Smooth muscle cell (in vitro differentiated cells): ENCODE results near the gene MR1. TPM values are rescaled to one million over a fixed set of nuclear protein-coding genes. Genes with fewer than 3 reads are reported as not detected.

ENCODE experiments used
- DNase-seq: peaks from one replicate; lab custom pipeline; 2025; ENCODE audit not compliant: unreplicated experiment; lab: John Stamatoyannopoulos, UW
- H2AFZ ChIP-seq: fragments of 200-600 bp; sonication (generic); 2 replicates; pipeline ENCODE4 v1.6.0; 2016; ENCODE audit warnings: antibody characterized with exemption, low read depth, mild to moderate bottlenecking
- H3F3A ChIP-seq: fragments of 200-600 bp; sonication (generic); 2 replicates; pipeline ENCODE4 v1.6.0; 2017; ENCODE audit warnings: antibody characterized with exemption, low read depth
- H3K27ac ChIP-seq: fragments of 200-600 bp; sonication (generic); 2 replicates; pipeline ENCODE4 v1.5.1; 2016; ENCODE audit warnings: low read depth, mild to moderate bottlenecking
- H3K27me3 ChIP-seq: fragments of 200-600 bp; sonication (generic); 2 replicates; pipeline ENCODE4 v1.6.1; 2016; ENCODE audit warnings: low read depth, mild to moderate bottlenecking
- H3K36me3 ChIP-seq: fragments of 200-600 bp; sonication (generic); 2 replicates; pipeline ENCODE4 v1.5.1; 2016; ENCODE audit warnings: low read depth
- H3K4me1 ChIP-seq: fragments of 200-600 bp; sonication (generic); 2 replicates; pipeline ENCODE4 v1.5.1; 2016; ENCODE audit warnings: low read depth
- H3K4me2 ChIP-seq: fragments of 200-600 bp; sonication (generic); 2 replicates; pipeline ENCODE4 v1.6.0; 2016; ENCODE audit warnings: mild to moderate bottlenecking
- H3K4me3 ChIP-seq: fragments of 200-600 bp; sonication (generic); 2 replicates; pipeline ENCODE4 v1.5.1; 2016; ENCODE audit warnings: mild to moderate bottlenecking
- H3K79me2 ChIP-seq: fragments of 200-600 bp; sonication (generic); 2 replicates; pipeline ENCODE4 v1.6.0; 2016; ENCODE audit warnings: low read depth, mild to moderate bottlenecking
- H3K9ac ChIP-seq: fragments of 200-600 bp; sonication (generic); 2 replicates; pipeline ENCODE4 v1.6.0; 2016; ENCODE audit warnings: low read depth
- H3K9me3 ChIP-seq: fragments of 200-600 bp; sonication (generic); replicated peaks from 2 replicates; pipeline ENCODE4 v1.5.1; 2016; ENCODE audit warnings: low read depth
- H4K20me1 ChIP-seq: fragments of 200-600 bp; sonication (generic); 2 replicates; pipeline ENCODE4 v1.6.0; 2016; ENCODE audit warnings: low read depth
- WGBS: methylation state at CpG from one replicate; pipeline ENCODE4 v1.1.7; 2016; ENCODE audit warnings: low lambda C conversion rate; 5-methylcytosine and 5-hydroxymethylcytosine counted together
- polyA plus RNA-seq: library from polyadenylated mRNA; unstranded; fragments of >200 nt; fragmentation: Nextera tagmentation; extraction: Ambion mirVana; gene quantifications from 2 replicates; pipeline ENCODE4 v1.2.1, GENCODE V29; 2016
- total RNA-seq: library from RNA; depleted of rRNA; stranded (reverse); fragments of >200 nt; gene quantifications from 2 replicates; pipeline ENCODE4 v1.2.3, GENCODE V29; 2014
- TF ChIP-seq, protein P1 (sequence below): fragments of 200-600 bp; sonication (generic); IDR thresholded peaks from 2 replicates; pipeline ENCODE4 v1.5.1; 2017; ENCODE audit warnings: borderline replicate concordance, mild to moderate bottlenecking, antibody characterized with exemption; ENCODE audit not compliant: insufficient read depth, poor library complexity, severe bottlenecking

MR1 gene
- total and polyA plus RNA-seq, 2 experiments from 2014 or later = 0.26 to 2.1 TPM

DNA sequence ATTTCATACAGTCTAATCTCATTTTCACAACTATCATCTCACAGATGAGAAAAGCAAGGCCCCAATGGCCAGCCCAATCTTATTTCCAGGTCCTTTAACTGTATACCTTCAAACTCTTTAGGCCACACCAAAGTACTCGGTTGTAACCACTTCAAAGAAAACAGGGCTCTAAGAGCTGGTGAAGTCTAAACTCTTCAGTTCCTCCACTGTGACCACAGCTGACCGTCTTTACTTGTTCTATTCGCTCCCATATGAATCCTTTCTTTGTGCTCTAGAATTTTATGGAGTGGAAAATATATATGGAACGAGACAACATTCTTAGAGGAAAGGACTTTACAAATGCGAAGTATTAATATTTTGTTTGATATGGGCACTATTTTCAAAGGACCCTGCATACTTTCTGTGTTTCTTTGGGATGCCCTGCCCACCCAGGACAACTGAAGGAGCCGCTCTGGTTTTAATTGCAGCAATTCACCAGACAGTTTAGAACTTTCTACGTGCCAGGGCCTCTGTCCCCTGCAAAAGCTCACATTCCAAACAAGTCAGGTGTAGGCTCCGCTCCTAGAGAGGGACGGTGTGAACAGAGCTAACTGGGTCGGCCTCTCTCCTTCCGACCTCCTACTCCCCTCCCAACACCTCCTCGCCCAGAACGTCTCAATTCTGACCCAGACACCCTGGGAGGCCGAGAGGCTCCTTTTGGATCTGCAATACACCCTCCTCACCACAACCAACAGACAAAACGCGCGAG is 70.4 kb downstream of the MR1 start:
- DNase-seq = no peak
- H3K27ac ChIP-seq = peak overlapping the region; percentile 93
- peaks cover 21% of the 10 kb centered on the region for H3F3A ChIP-seq
- TF ChIP-seq, protein P1, sequence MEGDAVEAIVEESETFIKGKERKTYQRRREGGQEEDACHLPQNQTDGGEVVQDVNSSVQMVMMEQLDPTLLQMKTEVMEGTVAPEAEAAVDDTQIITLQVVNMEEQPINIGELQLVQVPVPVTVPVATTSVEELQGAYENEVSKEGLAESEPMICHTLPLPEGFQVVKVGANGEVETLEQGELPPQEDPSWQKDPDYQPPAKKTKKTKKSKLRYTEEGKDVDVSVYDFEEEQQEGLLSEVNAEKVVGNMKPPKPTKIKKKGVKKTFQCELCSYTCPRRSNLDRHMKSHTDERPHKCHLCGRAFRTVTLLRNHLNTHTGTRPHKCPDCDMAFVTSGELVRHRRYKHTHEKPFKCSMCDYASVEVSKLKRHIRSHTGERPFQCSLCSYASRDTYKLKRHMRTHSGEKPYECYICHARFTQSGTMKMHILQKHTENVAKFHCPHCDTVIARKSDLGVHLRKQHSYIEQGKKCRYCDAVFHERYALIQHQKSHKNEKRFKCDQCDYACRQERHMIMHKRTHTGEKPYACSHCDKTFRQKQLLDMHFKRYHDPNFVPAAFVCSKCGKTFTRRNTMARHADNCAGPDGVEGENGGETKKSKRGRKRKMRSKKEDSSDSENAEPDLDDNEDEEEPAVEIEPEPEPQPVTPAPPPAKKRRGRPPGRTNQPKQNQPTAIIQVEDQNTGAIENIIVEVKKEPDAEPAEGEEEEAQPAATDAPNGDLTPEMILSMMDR = no peak
- H3K4me1 ChIP-seq = peaks cover 53% of the 10 kb centered on the region
- no peaks in the 10 kb centered on the region for H3K79me2 ChIP-seq
- no peaks in the 10 kb centered on the region for H4K20me1 ChIP-seq
- peak overlapping the region; percentile 92 for H3K9ac ChIP-seq
- H3K4me3 ChIP-seq = peak overlapping the region; percentile 84
- H3K36me3 ChIP-seq = no peaks in the 10 kb centered on the region
- peak overlapping the region; percentile 65 for H2AFZ ChIP-seq
- 15% methylated on average over 17 of the region's 17 CpGs for WGBS
- H3K27me3 ChIP-seq = no peaks in the 10 kb centered on the region
- no peaks in the 10 kb centered on the region for H3K9me3 ChIP-seq
- peak overlapping the region; percentile 99 for H3K4me2 ChIP-seq

DNA sequence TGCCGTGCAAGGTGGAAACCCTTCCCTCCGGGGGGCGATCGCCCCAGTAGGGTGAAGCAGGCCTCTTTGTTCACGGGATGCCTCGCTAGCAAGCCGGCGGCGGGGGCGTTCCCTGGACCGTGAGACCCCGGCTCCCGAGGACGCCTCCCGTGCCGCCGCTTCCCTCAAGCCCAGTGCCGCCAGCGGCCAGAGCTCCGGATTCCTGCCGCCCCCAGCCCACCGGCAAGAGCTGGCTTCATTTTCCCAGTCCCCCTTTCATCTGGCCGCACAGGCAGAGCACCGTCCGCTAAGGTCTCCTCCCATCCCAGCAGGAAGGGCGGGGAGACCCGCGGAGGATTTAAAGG is 71.0 kb downstream of the MR1 start:
- Histone ChIP-seq H3K9me3 (no peaks in the 10 kb centered on the region), H3K27me3 (no peaks in the 10 kb centered on the region), H3F3A (peaks cover 21% of the 10 kb centered on the region), H3K27ac (peak overlapping the region; percentile 93), H3K4me3 (peak overlapping the region; percentile 84), H3K79me2 (no peaks in the 10 kb centered on the region), H3K36me3 (no peaks in the 10 kb centered on the region), H3K9ac (peak overlapping the region; percentile 92), H2AFZ (peak overlapping the region; percentile 65), H3K4me2 (peak overlapping the region; percentile 99), H3K4me1 (peaks cover 48% of the 10 kb centered on the region), H4K20me1 (no peaks in the 10 kb centered on the region)
- TF ChIP-seq, protein P1 = no peak
- DNase-seq = no peak
- 2% methylated on average over 27 of the region's 28 CpGs for WGBS

DNA sequence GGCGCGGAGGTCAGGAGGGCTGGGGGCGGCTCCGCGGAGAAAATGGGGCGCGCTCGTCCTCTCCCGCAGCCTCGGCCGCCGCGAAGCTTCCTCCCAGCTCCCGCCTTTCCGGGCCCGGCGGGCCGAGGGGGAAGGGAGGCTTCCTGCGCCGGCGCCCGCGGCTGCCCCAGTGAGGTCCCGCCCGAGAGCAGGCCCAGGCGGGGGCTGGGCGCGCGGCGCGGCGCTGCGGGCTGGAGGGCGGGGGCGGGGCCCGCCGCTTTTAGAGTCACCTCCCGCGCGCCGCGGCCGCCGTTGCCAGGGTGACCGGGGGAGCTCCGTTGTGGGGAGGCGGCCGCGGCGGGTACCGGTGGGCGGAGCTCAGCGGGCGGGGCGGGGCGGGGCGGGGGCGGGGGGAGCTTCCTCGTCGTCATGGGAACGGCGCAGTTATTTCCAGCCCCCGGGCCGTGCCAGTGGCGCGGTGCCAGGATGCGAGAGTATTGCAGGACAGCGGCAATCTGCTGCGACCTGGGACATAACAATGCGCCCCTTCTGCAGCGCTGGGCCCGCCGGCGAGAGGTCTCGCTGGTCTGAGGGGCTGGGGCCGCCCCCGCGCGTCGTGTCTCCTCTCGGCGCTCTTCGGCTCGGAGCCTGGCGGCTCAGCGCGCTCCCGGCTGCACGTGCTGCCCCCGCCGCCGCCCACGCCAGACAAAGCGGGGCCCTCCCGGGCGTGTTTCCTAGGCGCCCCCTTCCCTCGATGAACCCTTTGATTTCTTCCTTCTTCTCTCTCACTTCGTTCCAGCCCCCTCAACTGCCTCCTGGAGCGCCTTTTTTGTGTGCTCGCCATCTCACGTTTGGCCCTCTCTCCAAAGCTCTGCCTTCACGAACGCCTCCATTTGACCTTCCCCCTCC is 71.6 kb downstream of the MR1 start:
- Histone ChIP-seq H3K4me2 (peak overlapping the region; percentile 99), H3K27me3 (no peaks in the 10 kb centered on the region), H3K9ac (peak overlapping the region; percentile 92), H2AFZ (peak overlapping the region; percentile 65), H3F3A (peaks cover 21% of the 10 kb centered on the region), H4K20me1 (no peaks in the 10 kb centered on the region), H3K27ac (peak overlapping the region; percentile 93), H3K79me2 (no peaks in the 10 kb centered on the region), H3K4me3 (peak overlapping the region; percentile 84), H3K36me3 (no peaks in the 10 kb centered on the region), H3K9me3 (no peaks in the 10 kb centered on the region), H3K4me1 (peaks cover 42% of the 10 kb centered on the region)
- TF ChIP-seq, protein P1 = no peak
- DNase-seq = peak; percentile 82
- WGBS = 2% methylated on average over 52 of the region's 104 CpGs
